GM19328 (cell line): ENCODE measurements around the gene CEMP1.

Experiments
- ATAC-seq: cut with Tn5 transposase; IDR thresholded peaks from one replicate; pipeline ENCODE4 v1.9.1; 2021; ENCODE audit warnings: mild to moderate bottlenecking, moderate library complexity; ENCODE audit not compliant: unreplicated experiment

Gene CEMP1

GRCh38 chr16:2507052-2507659 lies 24.1 kb downstream of the CEMP1 start:
- no peak for ATAC-seq

DNA sequence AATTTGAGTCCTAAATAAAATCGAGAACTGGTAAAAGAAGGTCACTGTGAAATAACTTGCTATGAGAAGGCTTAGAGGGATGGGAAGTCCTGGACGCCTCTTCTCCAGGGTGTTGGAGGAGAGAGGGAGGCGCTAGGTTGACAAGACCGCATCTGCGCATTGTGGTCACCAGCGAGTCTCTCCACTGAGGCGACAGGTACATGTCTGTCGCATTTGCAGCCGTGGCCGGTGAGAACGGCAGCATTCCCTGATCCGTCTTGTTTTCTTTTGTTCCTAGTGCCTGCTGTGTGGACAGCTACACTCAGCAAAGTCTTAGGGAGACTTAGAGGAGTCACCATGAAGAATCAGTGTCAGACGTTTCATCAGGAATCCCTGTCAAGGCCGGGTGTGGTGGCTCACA lies 25.5 kb downstream of the CEMP1 start:
- ATAC-seq: no peak

DNA sequence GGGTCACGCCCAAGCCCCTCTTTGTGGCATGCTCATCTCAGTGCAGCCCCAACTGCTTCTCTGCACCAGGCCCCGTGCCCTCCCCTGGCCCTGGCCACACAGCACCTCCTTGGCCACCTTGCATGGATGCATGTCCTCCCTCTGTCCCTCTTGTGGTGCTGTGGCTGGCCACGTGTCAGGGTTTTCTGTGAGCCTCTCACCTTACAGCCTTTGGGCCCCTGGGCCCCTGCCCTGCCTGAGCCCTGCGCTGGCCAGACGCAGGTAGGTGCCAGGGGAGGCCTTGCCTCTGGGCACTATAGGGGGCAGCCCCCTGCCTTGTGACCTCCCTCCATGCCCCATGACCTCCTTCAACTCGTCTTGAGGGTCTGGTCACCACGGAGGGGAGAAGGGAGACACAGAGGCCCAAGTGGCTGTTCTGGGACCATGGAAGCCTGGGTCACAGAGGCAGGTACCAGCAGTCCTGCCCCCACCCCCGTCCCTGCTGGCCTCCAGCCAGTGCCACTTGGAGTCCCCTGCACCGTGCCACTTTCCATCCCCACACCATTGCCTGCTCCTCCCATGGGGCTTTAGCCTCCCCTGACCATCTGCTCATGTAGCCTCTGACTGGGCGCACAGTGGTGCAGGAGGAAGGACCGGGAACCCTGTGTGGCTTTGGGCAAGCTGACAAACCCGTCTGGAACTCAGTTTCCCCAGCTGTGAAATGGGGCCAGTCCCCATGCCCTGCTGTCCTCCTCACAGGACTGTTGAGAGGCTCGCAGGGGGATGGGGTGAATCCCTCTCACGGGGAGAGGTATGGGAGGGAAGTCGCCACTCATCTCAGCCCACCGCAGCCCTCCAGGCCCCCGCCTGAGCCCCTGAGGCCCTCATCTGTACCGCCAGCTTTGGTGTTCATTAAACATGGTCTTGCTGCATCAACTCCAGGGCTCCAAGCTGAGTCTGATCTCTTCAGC lies 29.0 kb downstream of the CEMP1 start:
- ATAC-seq: no peak

- ATAC-seq: no peak
Measured at GRCh38 chr16:2500918-2501750, 30.1 kb downstream of the CEMP1 start.

DNA sequence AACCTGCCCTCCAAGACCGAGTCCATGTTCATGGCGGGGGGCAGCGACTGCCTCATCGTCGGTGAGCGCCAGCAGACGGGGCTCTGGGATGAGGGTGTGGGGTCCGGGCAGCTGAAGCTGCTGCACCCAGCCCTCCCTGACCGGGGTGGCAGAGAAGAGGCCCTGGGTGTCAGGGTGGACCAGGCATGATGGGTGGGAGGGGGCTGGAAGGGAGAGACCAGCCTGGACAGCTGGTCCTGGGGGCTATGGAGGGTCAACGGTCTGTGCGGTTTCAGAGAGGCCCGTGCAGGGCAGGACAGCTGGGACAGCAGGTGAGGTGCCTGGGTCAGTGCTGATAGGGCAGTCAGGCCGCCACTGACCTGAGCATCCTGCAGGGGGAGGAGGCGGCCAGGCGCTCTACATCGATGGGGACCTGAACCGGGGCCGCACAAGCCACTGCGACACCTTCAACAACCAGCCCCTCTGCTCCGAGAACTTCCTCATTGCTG lies 30.7 kb downstream of the CEMP1 start:
- no peak for ATAC-seq

GRCh38 chr16:2499890-2500429 lies 31.2 kb downstream of the CEMP1 start:
- no peak for ATAC-seq

DNA sequence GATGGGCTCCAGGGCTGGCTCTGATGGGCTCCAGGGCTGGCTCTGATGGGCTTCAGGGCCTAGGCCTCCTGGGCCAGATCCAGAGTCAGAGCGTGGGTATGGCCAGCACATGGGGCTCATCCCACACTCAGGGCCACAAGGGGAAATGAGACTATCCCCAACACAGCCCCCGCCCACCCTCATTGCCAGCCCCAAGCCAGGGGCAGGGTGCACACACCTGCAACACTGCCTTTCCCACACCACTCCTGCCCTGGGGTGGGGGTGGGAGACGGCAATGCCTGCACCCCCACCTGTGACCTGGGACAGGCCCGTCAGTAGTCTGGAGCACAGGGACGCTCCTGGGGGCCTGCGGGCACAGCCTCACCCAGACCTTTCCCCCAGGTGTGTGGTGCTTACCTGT lies 31.8 kb downstream of the CEMP1 start:
- ATAC-seq: no peak

DNA sequence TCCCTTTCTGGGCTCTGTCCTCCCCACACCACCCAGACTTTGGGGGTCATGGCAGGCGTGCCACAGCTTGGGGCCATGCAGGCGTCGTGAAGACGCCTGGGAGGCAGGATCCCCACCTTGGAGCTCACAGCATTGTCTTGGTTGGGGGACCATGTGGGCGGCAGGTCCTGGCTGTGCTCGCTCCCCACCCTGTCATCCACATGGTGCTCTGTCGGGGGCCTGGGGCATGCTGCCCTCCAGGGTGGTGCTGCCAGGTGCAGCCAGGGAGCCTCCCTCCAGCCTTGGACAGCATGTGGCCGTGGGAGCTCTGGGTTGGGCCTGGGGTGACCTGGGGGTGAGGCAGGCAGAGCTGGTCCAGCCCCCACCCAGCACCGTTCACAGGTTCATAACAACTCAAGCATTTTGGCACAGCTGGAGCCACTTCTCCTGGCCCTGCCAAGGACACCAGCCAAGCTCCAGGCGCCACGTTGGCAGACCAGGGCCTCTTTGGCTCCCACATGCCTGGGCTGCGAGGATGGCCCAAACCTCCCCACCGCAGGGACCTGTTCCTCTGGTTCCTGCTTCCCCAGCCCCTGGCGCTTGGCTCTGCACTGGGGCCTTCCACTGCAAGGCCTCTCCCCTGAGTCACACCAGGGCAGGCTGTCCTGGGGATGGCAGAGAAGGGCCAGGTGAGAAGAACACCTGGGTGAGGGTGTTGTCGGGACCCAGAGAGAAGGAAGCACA lies 32.5 kb downstream of the CEMP1 start:
- ATAC-seq: no peak

DNA sequence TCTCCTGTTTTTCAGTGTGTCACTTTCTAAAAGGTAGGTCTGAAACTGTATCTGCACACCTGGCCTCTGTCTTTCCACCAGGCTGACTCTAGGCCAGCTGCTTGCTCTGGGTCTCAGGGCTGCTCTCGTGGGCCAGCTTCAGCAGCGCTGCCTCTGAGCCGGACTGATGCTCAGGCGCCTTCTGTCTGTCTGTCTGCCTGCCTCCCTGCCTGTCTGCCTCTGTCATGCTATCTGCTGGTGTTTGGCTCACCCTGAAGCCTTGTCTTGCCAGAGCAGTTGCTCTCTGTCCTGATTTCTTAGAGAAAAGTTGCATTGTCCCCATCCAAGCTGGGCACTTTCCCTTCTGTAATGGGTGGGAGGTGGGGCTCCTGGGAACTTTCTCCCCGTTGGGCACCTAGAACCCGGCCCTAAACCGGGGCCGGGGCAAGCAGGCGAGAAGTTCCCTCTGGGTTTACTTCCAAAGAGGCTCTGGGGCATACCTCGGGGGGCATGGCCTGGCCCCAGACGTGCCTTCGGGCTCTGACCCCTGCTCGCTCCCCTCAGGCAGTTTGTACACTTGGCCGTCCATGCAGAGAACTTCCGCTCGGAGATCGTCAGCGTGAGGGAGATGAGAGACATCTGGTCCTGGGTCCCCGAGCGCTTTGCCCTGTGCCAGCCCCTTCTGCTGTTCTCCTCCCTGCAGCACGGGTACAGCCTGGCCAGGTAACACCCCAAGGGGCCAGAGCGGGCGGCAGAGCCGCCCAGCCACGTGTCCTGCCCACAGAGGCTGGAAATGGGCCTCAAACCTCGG lies 33.3 kb downstream of the CEMP1 start:
- ATAC-seq: no peak

- ATAC-seq: no peak
Measured at GRCh38 chr16:2497116-2497630, 34.0 kb downstream of the CEMP1 start.

- no peak for ATAC-seq
Measured at GRCh38 chr16:2496223-2497115, 34.7 kb downstream of the CEMP1 start.

GRCh38 chr16:2495041-2495440 lies 36.2 kb downstream of the CEMP1 start:
- no peak for ATAC-seq

- no peak for ATAC-seq
Measured at GRCh38 chr16:2494616-2495015, 36.6 kb downstream of the CEMP1 start.

DNA sequence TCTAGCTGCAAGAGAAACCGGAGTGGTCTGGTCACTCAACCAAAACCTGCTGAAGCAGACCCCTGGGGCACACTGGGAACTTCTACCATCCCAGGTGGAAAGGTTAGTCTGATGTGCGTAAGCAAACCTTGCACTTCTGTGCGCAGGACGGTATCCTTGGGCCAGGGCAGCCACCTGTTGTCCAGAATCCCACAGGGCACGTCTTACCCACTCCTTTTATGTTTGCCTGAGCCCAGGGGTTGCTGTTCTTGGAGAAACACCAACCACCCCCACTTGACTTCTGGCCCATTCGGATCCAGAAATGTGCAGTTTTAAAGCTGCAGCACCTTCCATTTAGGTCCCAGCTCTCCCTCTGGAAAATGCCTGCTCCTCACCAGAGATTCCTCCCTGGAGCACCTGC lies 37.6 kb downstream of the CEMP1 start:
- ATAC-seq: no peak

GRCh38 chr16:2492292-2492691 lies 38.9 kb downstream of the CEMP1 start:
- ATAC-seq: no peak

- no peak for ATAC-seq
Measured at GRCh38 chr16:2490190-2491105, 40.8 kb downstream of the CEMP1 start.

DNA sequence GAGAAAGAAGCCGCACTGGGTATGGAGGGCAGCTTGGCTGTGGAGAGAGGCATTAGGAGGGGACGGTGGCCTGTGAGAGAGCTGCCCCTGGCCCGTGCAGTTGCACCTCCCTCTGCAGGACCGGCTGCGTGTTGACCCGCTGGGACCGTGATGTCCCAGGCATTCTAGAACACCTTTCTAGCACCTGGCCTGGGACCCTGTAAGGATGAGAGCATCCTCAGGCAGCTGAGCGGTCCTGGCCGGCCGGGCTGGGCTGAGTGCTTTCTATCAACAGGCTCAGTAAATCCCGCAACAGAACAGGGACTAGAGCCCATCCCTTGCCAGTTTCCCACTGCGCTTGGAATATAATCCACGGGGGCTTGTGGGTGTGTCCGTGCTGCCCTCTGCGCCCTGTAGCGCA lies 41.6 kb downstream of the CEMP1 start:
- no peak for ATAC-seq
